ENCODE data around the gene PCSK7. TPM values are rescaled to one million over a fixed set of nuclear protein-coding genes. Genes with fewer than 3 reads are reported as not detected.

The PCSK7 gene
- polyA plus RNA-seq, 3 donors = 18.5 to 20.1 (median 19.2) TPM

DNA sequence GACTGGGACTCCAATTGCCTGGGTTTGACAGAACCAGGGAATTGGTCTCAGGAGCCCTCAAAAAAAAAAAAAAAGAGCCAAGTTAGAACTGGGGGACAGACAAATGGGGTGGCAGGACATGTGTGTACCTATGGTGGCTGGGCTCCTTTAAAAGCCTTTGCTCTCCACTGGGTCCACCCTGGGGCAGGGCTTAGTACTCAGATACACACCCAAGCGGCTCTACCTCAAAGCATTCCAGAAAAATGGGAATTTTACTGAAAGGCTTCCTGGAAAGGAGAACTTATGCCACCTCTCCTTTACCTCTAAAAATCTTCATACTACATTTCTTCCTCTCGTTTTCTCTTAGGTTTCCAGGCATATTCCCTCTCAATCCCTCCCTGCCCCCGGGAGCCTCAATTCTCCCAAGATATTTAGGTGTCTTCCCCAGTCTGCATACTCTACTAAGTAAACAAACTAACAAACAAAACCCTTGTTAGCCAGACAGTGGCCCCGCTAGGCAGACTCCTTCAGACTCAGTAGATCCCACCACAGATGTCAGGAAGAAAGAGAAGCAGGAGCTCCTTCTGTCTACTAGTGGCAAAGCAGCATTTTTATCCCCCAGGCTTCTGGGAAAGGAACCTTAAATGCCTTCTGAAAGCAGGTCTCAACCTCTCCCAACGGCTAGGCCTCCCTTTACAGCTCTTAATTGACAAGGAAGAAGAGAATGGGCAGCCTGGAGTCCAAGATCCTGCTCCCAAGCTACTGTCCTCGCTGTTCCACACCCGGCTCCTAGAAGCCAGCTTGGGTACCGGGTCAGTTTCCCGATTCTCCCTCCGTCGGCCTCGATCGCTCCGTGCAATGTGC, 653 bp downstream of the PCSK7 start:
- DNase-seq (ENCODE audit: low read depth in 3 of 3, low spot score in 2 of 3) = no peak

DNA sequence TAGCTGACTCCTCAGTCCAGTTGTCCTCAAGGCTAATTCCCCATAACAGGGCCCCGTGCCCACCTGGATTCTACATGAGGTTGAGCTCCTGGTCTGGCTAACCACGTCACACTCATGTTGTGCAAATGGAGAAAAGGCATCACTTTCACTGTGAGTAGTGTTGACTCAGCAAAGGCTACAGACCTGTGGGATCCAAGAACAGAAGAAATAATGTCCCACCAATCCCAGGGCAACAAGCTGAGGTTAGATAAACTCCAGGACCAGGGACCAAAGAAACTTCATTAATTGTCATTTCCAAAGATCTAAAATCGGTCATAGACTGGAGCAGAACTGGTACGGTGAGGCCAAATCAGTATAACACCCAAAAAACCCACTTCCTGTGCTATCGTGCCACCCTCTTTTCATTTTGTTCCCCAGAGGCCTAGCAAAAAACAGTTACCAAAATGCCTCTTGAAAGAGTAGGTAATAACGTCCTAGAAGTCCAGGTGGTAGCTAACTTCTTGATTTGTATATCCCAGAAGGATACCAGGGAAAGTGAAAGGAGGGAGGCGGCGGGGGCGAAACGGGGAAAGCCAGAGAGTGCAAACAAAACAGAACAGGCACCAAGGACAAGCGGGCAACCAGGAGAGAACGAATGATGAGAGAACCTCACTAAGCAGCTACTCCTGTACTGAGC, 1.4 kb downstream of the PCSK7 start:
- DNase-seq (ENCODE audit: low read depth in 3 of 3, low spot score in 2 of 3) = no peak

DNA sequence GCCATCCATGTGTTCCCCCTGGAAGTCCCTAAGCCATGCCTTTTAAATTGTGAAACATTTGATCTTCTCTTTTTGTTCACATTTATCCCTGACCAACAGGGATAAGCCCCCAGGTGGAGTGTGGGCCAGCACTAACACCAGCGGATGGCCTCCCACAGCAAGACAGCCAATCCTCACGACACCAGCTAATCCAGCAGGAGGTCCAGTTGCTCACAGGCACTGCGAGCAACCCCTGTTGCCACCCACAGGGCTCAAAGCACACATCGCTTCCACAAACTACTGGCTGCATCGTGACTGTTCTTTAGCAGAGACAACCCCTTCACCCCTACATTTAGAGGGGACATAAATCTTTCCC, 2.0 kb downstream of the PCSK7 start:
- DNase-seq (ENCODE audit: low read depth in 3 of 3, low spot score in 2 of 3) = no peak

DNA sequence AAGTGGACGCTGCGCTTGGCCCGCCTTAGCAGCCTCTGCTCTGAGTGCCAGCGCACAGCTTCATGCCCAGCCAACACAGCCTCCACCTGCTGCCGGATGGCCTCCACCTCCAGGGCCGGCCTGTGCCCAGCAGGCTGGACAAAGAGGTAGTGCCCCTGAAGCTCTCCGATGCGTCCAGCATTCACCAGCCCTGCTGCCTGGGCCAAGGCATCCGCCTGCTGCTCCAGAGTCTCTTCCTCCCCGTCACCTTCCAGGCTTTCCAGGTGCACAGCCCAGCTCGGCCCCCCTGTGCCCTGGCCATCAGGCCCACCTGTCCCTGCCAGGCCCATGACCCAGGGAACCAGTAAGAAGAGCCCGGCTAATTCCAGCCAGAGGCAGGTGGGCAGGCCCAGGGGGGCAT, 2.5 kb downstream of the PCSK7 start:
- no peak for DNase-seq (ENCODE audit: low read depth in 3 of 3, low spot score in 2 of 3)

DNA sequence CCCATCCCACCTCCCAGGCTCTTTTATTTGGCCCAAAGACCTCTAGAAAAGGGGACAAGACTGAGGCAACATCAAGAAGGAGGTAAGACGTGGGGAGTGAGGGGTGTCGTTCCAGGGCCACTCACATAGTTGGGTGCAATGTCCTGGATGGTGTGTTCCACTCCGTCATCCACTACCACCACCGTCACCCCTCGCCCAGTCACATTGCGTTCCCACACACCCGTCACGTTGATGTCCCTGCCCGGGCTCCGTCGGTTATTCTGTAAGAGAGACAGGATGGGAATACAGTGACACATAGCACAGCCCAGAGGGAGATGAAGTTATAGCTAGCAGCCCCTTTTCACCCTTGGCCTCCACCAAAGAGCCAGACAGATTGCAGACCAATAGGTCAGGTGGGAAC, 3.8 kb downstream of the PCSK7 start:
- DNase-seq (ENCODE audit: low read depth in 3 of 3, low spot score in 2 of 3) = no peak

DNA sequence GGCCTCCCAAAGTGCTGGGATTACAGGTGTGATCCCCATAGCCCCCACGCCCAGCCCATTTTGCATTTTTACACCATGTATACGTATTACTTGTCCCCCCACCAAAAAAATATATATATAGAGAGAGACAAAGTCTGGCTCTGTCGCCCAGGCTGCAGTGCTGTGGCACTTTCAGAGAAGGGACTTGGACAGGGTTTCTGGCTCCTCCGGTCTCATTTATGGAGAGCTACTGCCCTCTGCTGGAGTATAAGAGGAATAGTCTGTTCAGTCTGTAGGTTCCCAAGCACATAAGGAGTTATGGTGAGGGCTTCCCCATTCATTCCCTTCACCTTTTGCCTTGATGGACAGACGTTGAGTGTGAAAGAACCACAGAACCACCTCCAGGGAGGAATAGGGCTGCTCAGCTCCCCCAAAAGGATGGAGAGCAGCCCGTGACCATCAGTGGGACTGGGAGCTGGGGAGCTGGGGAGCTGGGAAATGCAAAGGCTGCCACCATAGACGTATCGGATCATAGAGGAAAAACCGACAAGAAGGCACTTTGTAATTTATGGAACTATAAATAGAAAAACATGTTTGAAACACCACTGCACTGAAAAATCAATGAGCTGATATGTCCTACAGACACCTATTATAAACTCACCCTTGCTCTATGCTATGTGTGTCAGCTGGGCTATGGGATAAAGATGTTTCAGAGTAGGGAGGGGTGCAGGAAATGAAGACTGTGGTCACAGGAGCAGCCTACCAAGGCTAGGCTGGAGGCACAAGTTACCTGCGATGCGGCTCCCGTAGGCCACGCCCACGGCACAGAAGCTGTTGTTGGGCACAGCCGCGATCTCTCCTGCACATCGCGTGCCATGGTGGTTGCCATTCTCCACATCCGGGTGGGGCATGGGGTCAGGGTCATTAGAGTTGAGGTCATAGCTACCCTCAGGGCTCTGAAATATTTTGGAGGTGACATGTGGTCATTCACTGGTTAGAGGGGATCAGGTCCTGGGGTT, 5.2 kb downstream of the PCSK7 start:
- DNase-seq (ENCODE audit: low read depth in 3 of 3, low spot score in 2 of 3) = peak in 2 of 3 donors; percentile 70 to 75

DNA sequence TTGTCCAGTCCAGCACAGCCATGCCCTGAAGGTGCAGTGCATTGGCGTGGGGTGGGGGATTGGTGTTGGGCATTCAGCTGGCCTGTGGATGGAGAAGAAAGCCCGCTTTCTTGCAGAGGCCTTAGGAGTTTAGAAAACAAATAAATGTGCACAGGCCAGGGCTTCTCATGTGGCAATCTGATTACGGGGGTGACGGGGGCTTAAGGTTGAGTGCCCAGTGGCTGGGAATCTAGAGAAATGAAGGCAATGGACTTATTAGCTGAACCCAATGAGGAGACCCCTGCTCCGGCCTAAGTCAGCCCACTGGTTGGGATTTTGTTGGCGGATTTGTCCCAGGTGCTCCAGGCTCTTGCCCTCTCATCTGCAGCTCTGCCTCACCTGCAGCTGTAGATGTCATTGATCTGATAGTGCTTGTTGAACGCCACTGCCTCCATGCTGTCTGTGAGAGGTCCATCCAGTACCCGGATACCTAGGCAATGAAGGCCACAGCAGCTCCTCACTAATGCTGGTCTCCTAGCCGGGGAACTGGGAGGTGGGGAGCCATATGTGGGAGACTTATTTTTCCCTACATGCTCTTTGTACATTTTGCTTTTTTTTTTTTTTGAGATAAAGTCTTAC, 6.2 kb downstream of the PCSK7 start:
- DNase-seq (ENCODE audit: low read depth in 3 of 3, low spot score in 2 of 3) = no peak

DNA sequence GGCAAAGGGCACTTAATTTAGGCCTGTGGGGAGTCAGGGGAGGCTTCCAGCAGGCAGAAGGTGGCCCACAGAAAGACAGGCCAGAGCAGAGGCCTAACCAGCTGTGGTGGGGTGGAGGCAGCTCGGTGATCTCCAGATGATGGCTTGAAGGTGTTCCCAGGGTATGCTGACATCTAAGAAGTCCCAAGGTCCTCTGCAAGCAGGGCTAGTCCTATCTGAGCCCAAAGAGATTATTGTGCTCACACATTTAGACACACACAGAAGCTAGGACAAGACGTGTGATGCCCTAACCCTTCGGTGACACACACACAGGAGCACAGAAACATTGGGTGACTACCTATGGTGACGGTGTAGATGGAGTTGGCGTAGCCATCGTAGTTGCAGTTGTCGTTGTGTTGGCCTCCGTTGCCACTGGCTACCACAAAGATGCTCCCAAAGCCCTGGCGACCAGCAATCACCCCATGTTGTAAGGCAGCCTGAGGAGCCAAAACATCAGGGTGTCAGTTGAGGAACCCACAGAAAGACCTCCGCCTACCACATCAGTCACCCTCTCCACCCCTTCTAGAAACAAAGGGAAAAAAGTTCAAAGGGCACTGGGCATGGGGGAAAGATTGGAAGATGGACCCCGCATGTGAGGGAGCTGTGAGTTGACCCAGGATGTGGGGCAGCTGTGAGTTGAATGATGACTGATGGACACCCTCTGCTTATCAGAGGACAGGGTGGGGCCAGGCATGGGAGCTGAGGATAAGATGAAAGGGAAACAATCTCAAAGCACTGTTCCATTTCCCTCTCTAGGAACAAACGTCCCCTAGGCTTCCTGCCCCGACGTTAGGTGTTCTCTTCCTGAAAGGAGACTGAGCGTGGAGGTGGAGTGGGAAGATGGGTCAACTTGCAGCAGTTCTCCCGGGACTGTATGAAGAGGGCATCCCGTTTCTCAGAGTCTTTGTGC, 7.9 kb downstream of the PCSK7 start:
- no peak for DNase-seq (ENCODE audit: low read depth in 3 of 3, low spot score in 2 of 3)

DNA sequence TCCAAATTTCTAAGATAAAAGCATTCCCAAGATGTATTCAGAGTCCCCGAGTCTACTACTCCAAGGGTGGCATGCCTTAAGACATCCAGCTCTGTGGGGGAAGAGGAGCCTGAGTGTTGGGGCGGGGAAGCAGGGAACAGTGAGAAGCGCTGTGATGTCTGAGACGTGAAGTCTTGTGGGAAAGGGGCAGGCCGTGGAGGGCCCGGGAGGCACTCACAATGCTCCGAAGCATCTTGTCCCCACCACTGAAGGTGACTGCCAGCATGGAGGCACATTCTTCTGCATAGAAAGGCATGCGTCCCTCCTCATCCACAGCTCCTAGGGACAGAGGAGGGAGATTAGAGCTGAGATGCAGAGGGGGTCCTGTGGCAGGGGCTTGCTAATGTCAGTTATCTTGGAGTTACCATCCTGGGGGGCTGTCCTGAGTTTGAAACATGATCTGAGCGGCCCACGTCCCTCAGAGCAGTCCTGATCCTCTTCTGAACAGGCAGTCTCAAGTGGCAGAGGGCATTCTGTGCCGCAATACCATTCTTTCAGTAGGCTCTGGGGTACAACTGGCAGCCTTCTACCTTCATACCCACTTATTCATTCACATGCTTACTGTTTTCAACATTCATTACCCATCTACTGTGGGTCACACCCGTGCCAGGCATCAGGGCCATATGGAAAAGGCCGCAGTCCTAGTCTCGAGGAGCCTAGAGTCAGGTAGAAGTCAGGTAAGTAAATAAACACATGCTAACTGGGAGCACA, 8.7 kb downstream of the PCSK7 start:
- no peak for DNase-seq (ENCODE audit: low read depth in 3 of 3, low spot score in 2 of 3)

DNA sequence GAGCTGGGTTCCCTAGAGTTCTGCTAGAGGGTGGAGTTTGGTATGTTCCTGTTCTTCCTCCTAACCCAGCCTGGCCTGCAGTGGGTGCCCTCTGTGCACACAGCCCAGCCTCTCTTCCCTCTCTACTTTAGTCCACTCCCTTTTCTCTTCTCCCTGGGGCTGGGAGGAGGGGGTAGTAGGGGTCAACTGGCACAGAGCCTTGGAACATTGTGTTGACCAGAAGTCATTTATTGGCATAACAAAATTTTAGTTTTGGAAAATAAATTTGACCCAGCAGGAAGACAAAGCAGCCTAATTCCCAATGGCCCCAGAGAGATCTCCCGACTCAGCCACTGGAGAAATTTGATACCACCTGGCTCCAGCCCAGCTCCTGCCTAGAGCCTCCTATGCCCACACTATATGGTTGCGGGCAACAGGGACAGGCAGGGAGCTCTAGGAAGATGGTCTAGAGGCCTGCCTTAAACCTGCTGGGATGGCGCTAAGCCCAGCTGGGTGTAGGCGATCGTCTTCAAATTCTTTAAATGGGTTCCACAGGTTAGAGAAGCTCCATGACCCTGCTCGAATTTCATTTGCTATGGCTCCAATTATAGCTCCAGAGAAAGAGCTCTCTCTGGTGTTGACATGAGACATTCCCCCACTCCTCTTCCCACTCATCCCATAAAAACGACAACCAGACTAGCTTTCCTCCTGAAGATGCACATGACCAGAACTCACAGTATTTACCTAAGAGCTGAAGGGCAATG, 9.9 kb downstream of the PCSK7 start:
- DNase-seq (ENCODE audit: low read depth in 3 of 3, low spot score in 2 of 3) = no peak

DNA sequence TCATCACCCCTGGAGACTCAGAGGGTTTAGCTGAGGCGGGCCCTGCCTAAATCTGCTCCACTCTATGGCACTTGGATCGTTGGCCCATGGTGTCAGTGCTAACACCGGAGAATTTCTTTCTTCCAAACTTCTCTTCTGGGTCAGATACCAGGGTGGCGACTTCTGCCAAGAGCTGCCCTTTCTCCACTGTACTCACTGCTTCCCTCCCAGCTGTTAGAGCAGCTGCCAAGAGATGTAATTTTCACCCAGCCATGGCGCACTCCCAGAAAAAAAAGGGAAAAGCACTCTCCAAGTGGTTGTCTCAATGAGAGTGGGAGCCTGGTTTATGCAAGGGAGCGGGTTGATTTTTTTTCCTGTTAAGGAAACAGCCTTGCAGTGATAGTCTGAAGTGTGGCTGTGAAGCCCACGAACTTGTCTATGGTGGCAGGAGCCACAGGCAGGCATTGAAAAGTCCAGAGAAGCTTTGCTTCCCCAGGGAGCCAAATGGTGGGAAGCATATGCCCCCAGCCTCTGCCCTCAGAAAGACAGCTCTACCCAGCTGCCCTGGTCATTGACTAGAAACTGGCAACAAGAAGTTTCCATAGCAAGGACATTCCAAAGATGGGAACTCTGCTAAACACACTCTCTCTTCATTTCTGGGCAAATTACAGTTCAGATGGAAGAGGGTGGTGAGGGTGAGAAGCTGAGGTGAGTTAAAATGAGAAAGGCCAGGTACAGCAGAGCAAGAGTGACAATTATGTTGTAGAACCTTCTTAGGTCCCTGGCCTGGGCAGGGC, 10.7 kb downstream of the PCSK7 start:
- DNase-seq (ENCODE audit: low read depth in 3 of 3, low spot score in 2 of 3) = no peak

DNA sequence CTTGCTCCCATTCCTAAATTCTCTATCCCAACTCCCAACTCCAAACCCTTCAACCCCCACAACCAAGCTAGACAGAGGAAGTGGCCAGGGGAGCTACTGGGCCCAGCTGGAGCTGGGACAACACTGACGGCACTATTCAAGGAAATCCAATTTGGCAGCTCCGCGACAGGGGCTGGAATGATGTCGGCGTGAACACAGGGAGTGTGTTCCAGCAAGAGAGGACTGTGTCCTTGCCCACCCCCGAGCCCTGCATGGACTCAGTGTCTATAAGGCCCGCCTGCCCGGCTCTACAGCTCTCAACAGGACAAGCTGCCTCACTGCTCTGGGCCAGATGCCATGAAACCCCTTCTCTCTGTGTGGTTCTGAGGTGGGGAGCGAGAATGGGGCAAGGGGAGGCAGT, 11.3 kb downstream of the PCSK7 start:
- DNase-seq (ENCODE audit: low read depth in 3 of 3, low spot score in 2 of 3) = no peak

DNA sequence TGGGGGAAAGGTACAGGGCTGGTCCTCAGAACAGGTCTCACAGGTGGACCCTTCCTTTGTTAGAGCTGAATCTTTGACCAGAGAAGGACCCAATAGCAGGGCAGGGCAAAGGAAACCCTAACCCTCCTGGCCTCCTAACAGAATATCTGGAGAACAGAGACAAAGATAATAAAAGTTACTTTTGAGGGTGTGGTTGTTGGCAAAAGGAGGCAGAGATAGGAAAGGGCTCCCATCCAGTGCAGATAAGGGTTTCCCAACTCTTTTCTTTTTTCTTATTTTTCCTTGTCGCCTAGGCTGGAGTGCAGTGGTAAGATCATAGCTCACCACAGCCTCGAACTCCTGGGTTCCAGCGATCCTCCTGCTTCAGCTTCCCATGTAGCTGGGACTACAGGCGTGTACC, 11.9 kb downstream of the PCSK7 start:
- no peak for DNase-seq (ENCODE audit: low read depth in 3 of 3, low spot score in 2 of 3)

DNA sequence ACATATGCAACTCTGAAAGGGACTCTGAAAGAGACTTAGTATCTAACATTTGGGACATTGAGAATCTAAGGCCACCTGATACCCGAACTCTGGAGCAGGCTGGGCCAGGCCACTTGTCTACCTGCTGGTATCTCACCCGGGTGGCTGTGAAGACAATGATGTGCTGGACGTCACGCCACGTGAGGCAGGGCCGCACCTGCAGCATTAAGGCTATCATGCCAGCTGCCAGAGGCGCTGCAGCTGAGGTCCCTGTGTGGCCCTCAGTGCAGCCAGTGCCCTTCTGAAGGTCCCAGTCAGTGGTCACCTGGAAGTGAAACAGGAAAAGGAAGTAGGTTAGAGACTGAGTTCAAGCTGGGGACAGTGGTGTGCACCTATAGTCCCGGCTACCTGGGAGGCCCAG, 12.4 kb downstream of the PCSK7 start:
- no peak for DNase-seq (ENCODE audit: low read depth in 3 of 3, low spot score in 2 of 3)

DNA sequence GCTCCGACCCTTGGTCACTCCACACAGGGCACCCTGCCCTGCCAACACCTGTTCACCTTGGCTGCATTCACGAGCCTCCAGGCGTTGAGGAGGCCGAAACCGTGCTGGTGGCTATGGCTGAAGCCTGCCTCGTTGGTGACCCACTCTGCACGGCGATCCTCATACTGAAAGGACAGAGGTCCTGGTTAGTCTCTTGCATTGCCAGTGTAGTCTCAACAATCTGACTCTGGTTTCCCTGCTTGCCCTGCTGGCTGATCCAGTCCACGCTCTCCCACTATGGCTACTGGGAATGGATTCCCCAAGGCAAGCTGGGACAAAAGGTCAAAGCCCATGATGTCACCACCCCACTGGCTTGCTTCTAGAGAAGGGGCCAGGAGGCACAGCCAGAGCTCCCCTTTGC, 12.9 kb downstream of the PCSK7 start:
- no peak for DNase-seq (ENCODE audit: low read depth in 3 of 3, low spot score in 2 of 3)

DNA sequence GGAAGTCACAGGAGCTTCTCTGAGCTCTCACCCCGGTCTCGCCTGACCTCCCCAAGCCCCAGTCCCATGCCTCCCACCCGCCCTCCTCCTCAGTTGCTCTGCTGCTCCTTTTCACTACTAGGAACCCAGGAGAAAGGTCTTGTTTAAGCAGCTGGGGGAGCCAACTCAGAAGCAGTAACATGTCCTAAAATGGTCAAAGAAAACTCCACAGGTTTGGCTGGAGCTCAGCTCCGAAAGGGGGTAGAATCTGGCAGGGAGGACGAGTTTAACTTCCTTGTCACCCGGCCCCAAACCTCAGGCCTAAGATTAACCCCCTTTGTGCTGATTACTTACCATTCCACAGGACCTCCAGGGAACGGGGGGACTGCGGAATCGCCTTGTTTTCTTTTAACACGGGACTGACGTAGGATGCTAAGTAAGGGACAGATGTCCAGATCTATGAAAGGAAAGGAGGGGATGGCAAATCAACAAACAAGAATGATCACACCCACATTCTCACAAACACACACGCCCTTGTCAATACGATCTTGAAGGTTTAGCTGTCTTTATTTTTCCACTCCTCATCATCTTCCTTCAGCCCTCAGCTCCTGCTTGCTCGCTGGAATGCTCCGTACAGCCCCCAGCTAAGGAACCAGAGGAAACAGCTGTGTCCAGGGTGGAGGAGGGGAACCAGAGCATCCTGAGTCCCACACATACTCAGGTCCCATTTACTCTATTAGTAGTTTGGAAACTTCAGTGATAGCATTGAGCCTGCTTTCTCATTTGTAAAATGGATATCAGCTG, 13.5 kb downstream of the PCSK7 start:
- no peak for DNase-seq (ENCODE audit: low read depth in 3 of 3, low spot score in 2 of 3)

Data from right renal cortex interstitium (tissue), 3 donors.